ENCODE data around the gene LZTS3.

DNA sequence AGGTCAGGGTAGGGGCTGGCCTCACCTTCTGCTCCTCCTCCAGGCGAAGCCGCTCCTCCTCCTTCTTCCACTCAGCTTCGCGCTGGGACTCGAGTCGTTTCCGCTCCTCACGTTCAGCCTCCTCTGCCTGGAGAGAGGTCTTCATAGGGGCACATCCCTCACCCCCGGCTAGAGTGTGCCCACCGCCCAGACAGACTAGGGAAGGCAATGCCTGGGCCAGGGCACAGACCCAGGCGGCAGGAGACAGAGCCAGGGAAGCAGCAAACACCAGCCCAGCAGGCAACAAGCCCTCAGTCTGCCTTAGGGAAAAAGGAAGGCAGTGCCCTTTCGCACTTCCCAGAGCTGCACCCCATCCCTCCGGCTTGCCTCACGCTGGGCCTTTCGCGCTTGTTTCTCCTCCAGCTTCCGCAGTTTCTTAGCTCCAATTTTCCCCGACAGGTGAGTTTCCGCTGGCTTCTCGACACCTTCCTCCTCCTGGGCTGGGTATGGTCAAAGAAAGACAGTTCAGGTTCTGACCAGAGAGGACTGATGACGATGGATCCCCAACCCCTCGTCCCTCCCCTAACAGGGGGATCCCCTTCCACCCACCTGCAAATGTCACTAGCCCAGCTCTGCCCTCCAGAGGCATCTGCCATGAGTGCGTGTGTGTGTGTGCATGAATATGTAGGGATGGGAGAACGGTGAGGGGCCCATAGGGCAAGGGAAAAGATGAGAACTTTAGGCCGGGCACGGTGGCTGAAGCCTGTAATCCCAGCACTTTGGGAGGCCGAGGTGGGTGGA lies 26.8 kb upstream of the LZTS3 start:
- TF ChIP-seq, protein P1, sequence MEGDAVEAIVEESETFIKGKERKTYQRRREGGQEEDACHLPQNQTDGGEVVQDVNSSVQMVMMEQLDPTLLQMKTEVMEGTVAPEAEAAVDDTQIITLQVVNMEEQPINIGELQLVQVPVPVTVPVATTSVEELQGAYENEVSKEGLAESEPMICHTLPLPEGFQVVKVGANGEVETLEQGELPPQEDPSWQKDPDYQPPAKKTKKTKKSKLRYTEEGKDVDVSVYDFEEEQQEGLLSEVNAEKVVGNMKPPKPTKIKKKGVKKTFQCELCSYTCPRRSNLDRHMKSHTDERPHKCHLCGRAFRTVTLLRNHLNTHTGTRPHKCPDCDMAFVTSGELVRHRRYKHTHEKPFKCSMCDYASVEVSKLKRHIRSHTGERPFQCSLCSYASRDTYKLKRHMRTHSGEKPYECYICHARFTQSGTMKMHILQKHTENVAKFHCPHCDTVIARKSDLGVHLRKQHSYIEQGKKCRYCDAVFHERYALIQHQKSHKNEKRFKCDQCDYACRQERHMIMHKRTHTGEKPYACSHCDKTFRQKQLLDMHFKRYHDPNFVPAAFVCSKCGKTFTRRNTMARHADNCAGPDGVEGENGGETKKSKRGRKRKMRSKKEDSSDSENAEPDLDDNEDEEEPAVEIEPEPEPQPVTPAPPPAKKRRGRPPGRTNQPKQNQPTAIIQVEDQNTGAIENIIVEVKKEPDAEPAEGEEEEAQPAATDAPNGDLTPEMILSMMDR (IDR thresholded peaks at IDR 0.05): no peak
- TF ChIP-seq POLR2AphosphoS5 (IDR thresholded peaks at IDR 0.05; ENCODE audit: insufficient read depth in 1 of 2, low read depth in 1 of 2): no peak
